RWPE1 (cell line): Measurements from ENCODE around the gene WSCD2.

Experiments
- CTCF ChIA-PET: fragments of 350-600 bp; sonication (Branson Sonifier 250); formaldehyde crosslinking; extraction: SDS; loops from one replicate; lab custom pipeline; 2021; lab: Yijun Ruan, JAX
- POLR2A ChIA-PET: fragments of 400-600 bp; formaldehyde crosslinking; extraction: SDS; loops from one replicate; lab custom pipeline; 2020; ENCODE audit warnings: antibody characterized with exemption; ENCODE audit not compliant: low non-redundant PET; lab: Yijun Ruan, JAX
- DNase-seq: peaks from one replicate; pipeline ENCODE4 v3.0.0; 2012; ENCODE audit warnings: low spot score
- H3K27ac ChIP-seq: fragments of 450-650 bp; 2 replicates; pipeline ENCODE4 v1.5.1; 2017
- TF ChIP-seq, protein P1 (sequence below): fragments of 450-650 bp; conservative IDR thresholded peaks from 2 replicates; pipeline ENCODE4 v1.5.1; 2017; ENCODE audit warnings: low read depth, mild to moderate bottlenecking

Gene WSCD2

GRCh38 chr12:108099073-108099472, 30.0 kb upstream of the WSCD2 start:
- CTCF ChIA-PET, result no interaction called here
- POLR2A ChIA-PET, result no interaction called here

DNA sequence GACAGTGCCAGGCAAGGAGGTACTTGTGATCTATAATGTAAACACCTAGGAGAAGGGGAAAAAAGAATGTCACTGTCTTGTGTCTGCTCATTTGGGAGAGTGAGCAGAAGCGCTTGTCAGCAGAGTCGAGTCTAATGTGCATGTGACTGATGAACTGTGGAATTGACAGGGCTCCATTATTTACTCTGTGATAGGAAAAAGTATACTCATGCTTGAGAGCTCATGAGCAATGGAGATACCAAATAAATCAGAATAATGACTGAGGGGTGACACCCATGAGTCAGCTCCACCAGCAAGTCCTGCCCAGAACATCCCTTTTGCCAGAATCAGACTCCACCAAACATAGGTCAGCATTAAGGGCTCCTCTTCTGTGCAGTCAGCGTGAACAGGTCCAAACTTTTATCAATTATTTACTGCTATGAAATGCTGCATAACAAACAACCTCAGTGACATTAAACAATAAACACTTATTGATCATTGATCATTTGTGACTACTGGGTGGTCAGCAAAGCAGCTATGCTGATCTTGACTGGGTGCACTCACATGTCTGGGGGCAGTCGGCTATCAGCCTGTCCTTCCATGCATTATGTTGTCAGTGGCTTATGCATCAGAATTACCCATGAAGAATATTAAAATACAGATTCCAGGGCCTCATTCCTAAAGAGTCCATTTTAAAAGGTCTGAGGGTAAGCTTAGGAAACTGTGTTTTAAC, 29.2 kb upstream of the WSCD2 start:
- POLR2A ChIA-PET, result no interaction called here
- H3K27ac ChIP-seq, result no peak overlapping the region
- CTCF ChIA-PET, result interaction anchor here (0.9 kb wide), 1 partner anchor 12 kb away, joined by 3 read pairs; no protein-coding TSS in a partner anchor
- TF ChIP-seq, protein P1, sequence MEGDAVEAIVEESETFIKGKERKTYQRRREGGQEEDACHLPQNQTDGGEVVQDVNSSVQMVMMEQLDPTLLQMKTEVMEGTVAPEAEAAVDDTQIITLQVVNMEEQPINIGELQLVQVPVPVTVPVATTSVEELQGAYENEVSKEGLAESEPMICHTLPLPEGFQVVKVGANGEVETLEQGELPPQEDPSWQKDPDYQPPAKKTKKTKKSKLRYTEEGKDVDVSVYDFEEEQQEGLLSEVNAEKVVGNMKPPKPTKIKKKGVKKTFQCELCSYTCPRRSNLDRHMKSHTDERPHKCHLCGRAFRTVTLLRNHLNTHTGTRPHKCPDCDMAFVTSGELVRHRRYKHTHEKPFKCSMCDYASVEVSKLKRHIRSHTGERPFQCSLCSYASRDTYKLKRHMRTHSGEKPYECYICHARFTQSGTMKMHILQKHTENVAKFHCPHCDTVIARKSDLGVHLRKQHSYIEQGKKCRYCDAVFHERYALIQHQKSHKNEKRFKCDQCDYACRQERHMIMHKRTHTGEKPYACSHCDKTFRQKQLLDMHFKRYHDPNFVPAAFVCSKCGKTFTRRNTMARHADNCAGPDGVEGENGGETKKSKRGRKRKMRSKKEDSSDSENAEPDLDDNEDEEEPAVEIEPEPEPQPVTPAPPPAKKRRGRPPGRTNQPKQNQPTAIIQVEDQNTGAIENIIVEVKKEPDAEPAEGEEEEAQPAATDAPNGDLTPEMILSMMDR, result no peak
- no peak for DNase-seq

More at GRCh38 chr12:108099073-108099472, 30.0 kb upstream of the WSCD2 start:
- DNase-seq, result no peak
- TF ChIP-seq, protein P1, result no peak
- H3K27ac ChIP-seq, result no peak overlapping the region

DNA sequence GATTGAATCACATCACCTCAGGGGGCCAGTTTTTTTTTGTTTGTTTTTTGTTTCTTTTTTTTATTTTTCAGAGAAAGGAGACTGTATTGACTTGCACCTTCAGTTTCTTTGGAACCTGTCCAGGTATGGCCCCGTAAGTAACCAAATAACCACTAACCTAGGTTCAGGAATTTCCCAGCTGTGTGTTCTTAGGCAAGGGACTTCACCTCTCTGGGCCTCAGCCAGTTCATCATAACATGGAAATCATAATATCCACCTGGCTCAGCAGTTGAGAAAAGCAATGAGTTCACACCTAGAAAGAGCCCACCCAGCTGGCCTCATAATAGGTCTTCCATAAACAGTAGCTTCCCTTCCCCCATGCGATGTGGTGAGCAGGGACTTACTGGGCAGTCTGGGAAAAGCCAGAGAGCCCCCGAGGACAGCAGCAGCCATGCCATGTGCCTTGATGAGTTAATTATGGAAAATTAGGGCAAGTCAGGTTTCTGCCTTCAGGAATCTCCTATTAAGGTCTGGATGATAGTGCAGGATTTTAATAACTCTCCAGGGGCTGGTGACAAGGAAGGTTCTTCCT, 27.4 kb upstream of the WSCD2 start:
- TF ChIP-seq, protein P1, result no peak
- ChIA-PET POLR2A (no interaction called here), CTCF (no interaction called here)

DNA sequence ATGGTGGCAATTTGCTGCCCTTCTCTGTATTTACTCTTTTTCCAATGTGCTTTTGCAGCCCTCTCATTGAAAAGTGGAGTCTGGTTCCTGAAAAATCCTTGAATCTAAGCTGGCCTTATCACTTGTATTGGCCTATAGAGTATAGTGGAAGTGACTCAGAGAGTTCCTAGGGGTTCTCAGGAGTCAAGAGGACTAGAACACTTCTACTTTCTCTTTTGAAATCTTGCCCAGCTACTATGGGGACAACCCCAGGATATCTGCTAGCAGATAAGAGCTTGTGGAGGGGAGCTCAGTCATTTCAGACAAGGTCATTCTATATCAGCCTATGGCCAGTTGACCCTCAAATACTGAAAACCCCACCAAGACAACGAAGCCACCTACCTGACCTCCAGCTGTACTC, 26.7 kb upstream of the WSCD2 start:
- POLR2A ChIA-PET, result no interaction called here
- no peak for DNase-seq
- CTCF ChIA-PET, result no interaction called here
- H3K27ac ChIP-seq, result no peak overlapping the region
- TF ChIP-seq, protein P1, result no peak

More for the DNA sequence above, 27.4 kb upstream of the WSCD2 start:
- H3K27ac ChIP-seq, result no peak overlapping the region
- no peak for DNase-seq

DNA sequence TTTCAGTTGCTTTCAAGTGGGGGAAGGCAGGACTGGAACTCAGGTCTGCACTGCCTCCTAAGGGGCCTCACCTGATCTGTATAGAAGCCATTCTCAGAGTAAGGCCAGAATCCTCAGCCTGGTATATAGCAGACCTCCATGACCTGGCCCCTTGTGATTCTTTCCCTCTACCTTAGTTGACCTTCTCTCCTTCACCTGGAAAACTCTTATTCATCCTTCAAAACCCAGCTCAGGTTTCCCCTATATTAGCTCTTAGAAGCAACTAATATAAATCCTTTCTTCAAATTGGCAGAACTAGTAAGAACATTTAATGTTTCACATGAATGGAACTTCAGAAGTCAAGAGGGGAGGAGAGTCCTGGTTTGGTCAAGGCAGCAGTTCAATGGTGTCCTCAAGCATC, 26.0 kb upstream of the WSCD2 start:
- CTCF ChIA-PET, result no interaction called here
- POLR2A ChIA-PET, result no interaction called here
- TF ChIP-seq, protein P1, result no peak
- DNase-seq, result no peak
- no peak overlapping the region for H3K27ac ChIP-seq

GRCh38 chr12:108103517-108103916, 25.6 kb upstream of the WSCD2 start:
- DNase-seq, result no peak
- TF ChIP-seq, protein P1, result no peak
- H3K27ac ChIP-seq, result no peak overlapping the region
- ChIA-PET CTCF (no interaction called here), POLR2A (no interaction called here)
